IMR-90 (cell line): ENCODE data around the gene COL5A1. TPM values are rescaled to one million over a fixed set of nuclear protein-coding genes. Genes with fewer than 3 reads are reported as not detected.

ENCODE experiments used
- ATAC-seq: fragments of 200-7000 bp; cut with Tn5 transposase; 2 replicates; pipeline ENCODE4 v1.9.1; 2020; ENCODE audit warnings: low read depth, mild to moderate bottlenecking, moderate library complexity
- BruUV-seq: library from RNA; stranded (reverse); fragments of 400-500 nt; replicated peaks from 2 replicates; lab custom pipeline; 2021; lab: Mats Ljungman, UMichigan
- CTCF ChIA-PET: fragments of 300-600 bp; formaldehyde crosslinking; extraction: SDS; loops from one replicate; lab custom pipeline; 2021; ENCODE audit warnings: antibody characterized with exemption; lab: Yijun Ruan, JAX
- POLR2A ChIA-PET: fragments of 300-600 bp; sonication (Branson Sonifier 250); formaldehyde crosslinking; loops from one replicate; lab custom pipeline; 2022; ENCODE audit warnings: antibody characterized with exemption; ENCODE audit not compliant: unreplicated experiment; lab: Charles Lee
- DNase-seq: peaks from one replicate; pipeline ENCODE4 v3.0.0; 2013
- H2AFZ ChIP-seq: replicated peaks from 2 replicates; pipeline ENCODE3; 2013; ENCODE audit warnings: low read length, mild to moderate bottlenecking; ENCODE audit not compliant: poor library complexity
- H2AK5ac ChIP-seq: 2 replicates; pipeline ENCODE4 v1.6.1; 2013; ENCODE audit warnings: low read depth, low read length, inconsistent platforms
- H2AK9ac ChIP-seq: replicated peaks from 2 replicates; pipeline ENCODE3; 2013; ENCODE audit warnings: mild to moderate bottlenecking, low read depth, low read length, moderate library complexity; ENCODE audit not compliant: poor library complexity
- H2BK120ac ChIP-seq: 2 replicates; pipeline ENCODE4 v1.6.1; 2013; ENCODE audit warnings: low read depth, low read length, inconsistent platforms
- H2BK15ac ChIP-seq: 3 replicates; pipeline ENCODE4 v1.6.1; 2013; ENCODE audit warnings: low read depth, low read length, inconsistent platforms
- H2BK20ac ChIP-seq: 2 replicates; pipeline ENCODE4 v1.6.1; 2013; ENCODE audit warnings: low read depth, mild to moderate bottlenecking, inconsistent platforms, low read length, moderate library complexity
- H2BK5ac ChIP-seq: 2 replicates; pipeline ENCODE4 v1.6.1; 2013; ENCODE audit warnings: mild to moderate bottlenecking, low read depth, low read length, inconsistent platforms; ENCODE audit not compliant: poor library complexity, severe bottlenecking
- H3K14ac ChIP-seq: replicated peaks from 2 replicates; pipeline ENCODE4 v1.6.1; 2013; ENCODE audit warnings: low read depth, low read length, inconsistent platforms
- H3K18ac ChIP-seq: 2 replicates; pipeline ENCODE4 v1.6.1; 2013; ENCODE audit warnings: low read depth, low read length, control low read depth
- H3K23ac ChIP-seq: 2 replicates; pipeline ENCODE4 v1.6.1; 2013; ENCODE audit warnings: low read depth, low read length, inconsistent platforms
- H3K27ac ChIP-seq: 2 replicates; pipeline ENCODE4 v1.5.1; 2013; ENCODE audit warnings: mild to moderate bottlenecking, control low read depth, low read length; ENCODE audit not compliant: insufficient read depth
- H3K27me3 ChIP-seq: 2 replicates; pipeline ENCODE4 v1.6.1; 2013; ENCODE audit warnings: low read length; ENCODE audit not compliant: control insufficient read depth, insufficient read depth
- H3K36me3 ChIP-seq: 2 replicates; pipeline ENCODE4 v1.6.1; 2013; ENCODE audit warnings: low read length, mixed read lengths; ENCODE audit not compliant: control insufficient read depth, insufficient read depth
- H3K4ac ChIP-seq: 2 replicates; pipeline ENCODE4 v1.6.1; 2013; ENCODE audit warnings: low read depth, low read length, inconsistent platforms
- H3K4me1 ChIP-seq: 2 replicates; pipeline ENCODE4 v1.6.1; 2013; ENCODE audit warnings: low read length, mixed read lengths; ENCODE audit not compliant: control insufficient read depth, insufficient read depth
- H3K4me2 ChIP-seq: 2 replicates; pipeline ENCODE4 v1.6.1; 2013; ENCODE audit warnings: low read depth, mild to moderate bottlenecking, control low read depth, low read length, moderate library complexity
- H3K4me3 ChIP-seq: 2 replicates; pipeline ENCODE4 v1.5.1; 2013; ENCODE audit warnings: low read depth, mild to moderate bottlenecking, control low read depth, low read length, moderate library complexity; ENCODE audit not compliant: insufficient read depth
- H3K56ac ChIP-seq: 2 replicates; pipeline ENCODE4 v1.6.1; 2013; ENCODE audit warnings: low read length, inconsistent platforms; ENCODE audit not compliant: insufficient read depth; ENCODE audit errors: extremely low read depth
- H3K79me1 ChIP-seq, 2 experiments: 2 replicates each; pipeline ENCODE4 v1.6.1; 2013; ENCODE audit warnings: low read length in 2 of 2, inconsistent platforms in 1 of 2, low read depth in 1 of 2
- H3K9ac ChIP-seq: 2 replicates; pipeline ENCODE4 v1.6.1; 2013; ENCODE audit warnings: low read depth, low read length, control low read depth
- H3K9me1 ChIP-seq: 2 replicates; pipeline ENCODE4 v1.6.1; 2013; ENCODE audit warnings: low read length, inconsistent platforms; ENCODE audit not compliant: insufficient read depth
- H3K9me3 ChIP-seq: 2 replicates; pipeline ENCODE4 v1.6.1; 2013; ENCODE audit warnings: low read length; ENCODE audit not compliant: control insufficient read depth, insufficient read depth
- H4K20me1 ChIP-seq: 2 replicates; pipeline ENCODE4 v1.6.1; 2013; ENCODE audit warnings: low read length, inconsistent platforms; ENCODE audit not compliant: insufficient read depth
- H4K5ac ChIP-seq: 2 replicates; pipeline ENCODE4 v1.6.1; 2013; ENCODE audit warnings: mild to moderate bottlenecking, low read depth, low read length, control low read depth
- H4K8ac ChIP-seq, 2 experiments: 2 replicates each; pipeline ENCODE4 v1.6.1; 2013; ENCODE audit warnings: low read depth in 2 of 2, low read length in 2 of 2, control low read depth in 1 of 2, inconsistent platforms in 1 of 2
- H4K91ac ChIP-seq: 2 replicates; pipeline ENCODE4 v1.6.1; 2013; ENCODE audit warnings: low read depth, low read length, inconsistent platforms; ENCODE audit not compliant: insufficient read depth
- BHLHE40 ChIP-seq: fragments of 150-350 bp; IDR thresholded peaks from 2 replicates; pipeline ENCODE4 v1.6.1; 2016; ENCODE audit warnings: mild to moderate bottlenecking, low read depth, low read length
- FOS ChIP-seq: fragments of 150-350 bp; IDR thresholded peaks from 2 replicates; pipeline ENCODE4 v1.6.1; 2016; ENCODE audit warnings: low read depth, low read length
- WGBS, 2 experiments: methylation state at CpG; one replicate each; pipeline versions ENCODE4 v1.1.5 to v1.1.7; 2013; ENCODE audit warnings: missing lambda C conversion rate in 2 of 2; ENCODE audit not compliant: insufficient read length in 1 of 2; ENCODE audit errors: extremely low coverage in 2 of 2; 5-methylcytosine and 5-hydroxymethylcytosine counted together
- dilution Hi-C: fragments of 300-500 bp; cut with HindIII; formaldehyde crosslinking; loops from one replicate; pipeline ENCODE4 v1.14.3; 2018; ENCODE audit warnings: low sequenced_read_pairs; ENCODE audit not compliant: unreplicated experiment
- in situ Hi-C: fragments of 300-500 bp; cut with MboI; formaldehyde crosslinking; loops from 3 replicates; pipeline ENCODE4 v1.14.3; 2019; ENCODE audit warnings: low sequenced_read_pairs, inconsistent platforms, mixed read lengths
- intact Hi-C: fragments of 100-400 bp; cut with micrococcal nuclease; formaldehyde crosslinking; loops from 2 replicates; pipeline ENCODE4 v1.10.0; 2022
- polyA plus RNA-seq, 3 experiments: library from polyadenylated mRNA; depleted of rRNA; stranded (reverse); fragments of >200 nt; gene quantifications; 2 replicates each; pipeline ENCODE4 v1.2.3, GENCODE V29; 2012; ENCODE audit warnings: low replicate concordance in 1 of 3
- total RNA-seq: library from RNA; depleted of rRNA; stranded (reverse); fragments of >200 nt; gene quantifications from 2 replicates; pipeline ENCODE4 v1.2.3, GENCODE V29; 2012

COL5A1 gene
- total and polyA plus RNA-seq, 2 of the 4 experiments (the other 2 are of a cell fraction), result 19.2 to 173 TPM

DNA sequence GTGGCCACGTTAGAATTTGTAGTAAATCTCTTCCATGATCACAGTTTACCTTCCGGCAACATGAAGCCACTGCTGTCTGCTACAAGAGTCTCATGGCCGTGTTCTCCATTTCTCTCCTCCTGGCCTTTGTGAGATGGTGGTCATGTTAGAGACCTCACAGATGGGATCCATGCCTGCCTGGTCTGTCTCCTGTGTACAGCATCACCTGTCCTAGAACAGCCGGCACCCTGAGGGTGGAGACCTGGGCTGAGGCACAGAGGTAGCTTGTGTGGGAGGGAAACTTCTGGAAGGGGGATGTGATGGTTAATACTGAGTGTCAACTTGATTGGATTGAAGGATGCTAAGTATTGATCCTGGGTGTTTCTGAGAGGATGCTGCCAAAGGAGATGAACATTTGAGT lies 235.9 kb downstream of the COL5A1 start:
- in situ Hi-C loops (no loop called here), dilution Hi-C loops (no loop called here), intact Hi-C loops (no loop called here)
- no peak overlapping the region for H4K5ac ChIP-seq
- H3K4me3 ChIP-seq, result no peak overlapping the region
- no peak overlapping the region for H2AK5ac ChIP-seq
- no peak overlapping the region for H4K91ac ChIP-seq
- no peak overlapping the region for H3K14ac ChIP-seq
- H2BK15ac ChIP-seq, result no peak overlapping the region
- H3K23ac ChIP-seq, result no peak overlapping the region
- H3K27ac ChIP-seq, result no peak overlapping the region
- no peak overlapping the region for H2BK120ac ChIP-seq
- no peak for TF ChIP-seq FOS
- no peak for TF ChIP-seq BHLHE40
- H2BK5ac ChIP-seq, result no peak overlapping the region
- H3K56ac ChIP-seq, result no peak overlapping the region
- ChIA-PET POLR2A (no interaction called here), CTCF (interaction anchor here (0.8 kb wide), 1 partner anchor 11 kb away, joined by 3 read pairs; no protein-coding TSS in a partner anchor)
- H3K18ac ChIP-seq, result no peak overlapping the region
- no peaks in the 10 kb centered on the region for H3K4me1 ChIP-seq
- no peaks in the 10 kb centered on the region for H4K20me1 ChIP-seq
- no peak overlapping the region for H3K9ac ChIP-seq
- no peak for DNase-seq
- no peaks in the 10 kb centered on the region for H3K9me1 ChIP-seq
- no peaks in the 10 kb centered on the region for H3K36me3 ChIP-seq
- no peak overlapping the region for H2AK9ac ChIP-seq
- H3K79me1 ChIP-seq, result no peaks in the 10 kb centered on the region
- H3K9me3 ChIP-seq, result no peaks in the 10 kb centered on the region
- H3K4me2 ChIP-seq, result no peak overlapping the region
- H3K27me3 ChIP-seq, result peaks cover 43% of the 10 kb centered on the region
- no peak overlapping the region for H2BK20ac ChIP-seq
- ATAC-seq, result no peak
- no TSS peak for BruUV-seq
- no peak overlapping the region for H4K8ac ChIP-seq
- H3K4ac ChIP-seq, result no peak overlapping the region
- no CpG with 5 or more reads among the region's 4 CpGs for WGBS, 2 experiments
- no peak overlapping the region for H2AFZ ChIP-seq
